Upper lobe of left lung (tissue), 4 donors: Measurements from ENCODE around the gene HOXC5.

Experiments
- EP300 ChIP-seq, 4 donors: sonication (generic); formaldehyde crosslinking; IDR thresholded peaks; one replicate each; pipeline ENCODE4 v1.5.1; 2017; ENCODE audit warnings: antibody characterized with exemption in 4 of 4, control low read depth in 2 of 4
- POLR2A ChIP-seq, 4 donors: fragments of 450-650 bp; IDR thresholded peaks; one replicate each; pipeline ENCODE4 v1.5.1; 2016 to 2017; ENCODE audit warnings: antibody characterized with exemption in 4 of 4, mild to moderate bottlenecking in 2 of 4
- POLR2AphosphoS5 ChIP-seq, 2 donors: sonication (generic); formaldehyde crosslinking; IDR thresholded peaks; one replicate each; pipeline ENCODE4 v1.5.1; 2017; ENCODE audit warnings: antibody characterized with exemption in 2 of 2
- TF ChIP-seq, protein P1 (sequence below), 6 experiments: fragments of 450-650 bp in 4 of 6; fragments of 200-600 bp in 2 of 6; sonication (generic) in 2 of 6; IDR thresholded peaks; one replicate each; pipeline ENCODE4 v1.5.1; 2016 to 2019; ENCODE audit warnings: antibody characterized with exemption in 6 of 6

DNA sequence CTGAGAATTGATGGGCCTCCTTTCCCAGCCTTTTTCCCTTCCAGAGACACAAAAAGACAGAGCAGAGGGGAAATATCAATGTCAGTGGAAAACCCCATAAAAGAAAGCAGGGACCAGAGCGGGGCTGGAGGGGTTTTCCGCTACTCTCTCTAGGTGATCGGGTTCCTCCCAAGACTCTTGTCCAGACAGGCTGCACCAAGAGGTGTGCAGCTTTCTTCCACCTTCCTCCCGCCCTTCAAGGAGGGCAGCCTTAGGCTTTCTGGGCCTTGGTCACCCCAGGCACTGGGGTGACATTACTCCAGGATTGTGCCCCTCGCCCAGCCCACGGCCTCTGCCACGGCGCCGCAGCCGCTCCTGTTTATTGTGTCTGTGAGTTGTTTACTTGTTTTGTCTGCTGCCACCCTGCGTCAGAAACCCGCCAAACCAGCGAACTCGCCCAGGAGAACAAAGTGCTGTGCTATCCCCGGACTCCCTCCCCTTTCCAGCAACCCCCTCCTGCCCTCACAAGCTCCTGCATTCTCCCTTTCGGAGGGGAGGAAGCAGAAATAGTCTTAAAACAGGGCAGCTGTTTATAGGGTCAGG lies 11.3 kb upstream of the HOXC5 start:
- TF ChIP-seq POLR2A (IDR thresholded peaks at IDR 0.05) = no peak
- no peak for TF ChIP-seq EP300 (IDR thresholded peaks at IDR 0.05)
- TF ChIP-seq POLR2AphosphoS5 (IDR thresholded peaks at IDR 0.05) = no peak
- TF ChIP-seq, protein P1, sequence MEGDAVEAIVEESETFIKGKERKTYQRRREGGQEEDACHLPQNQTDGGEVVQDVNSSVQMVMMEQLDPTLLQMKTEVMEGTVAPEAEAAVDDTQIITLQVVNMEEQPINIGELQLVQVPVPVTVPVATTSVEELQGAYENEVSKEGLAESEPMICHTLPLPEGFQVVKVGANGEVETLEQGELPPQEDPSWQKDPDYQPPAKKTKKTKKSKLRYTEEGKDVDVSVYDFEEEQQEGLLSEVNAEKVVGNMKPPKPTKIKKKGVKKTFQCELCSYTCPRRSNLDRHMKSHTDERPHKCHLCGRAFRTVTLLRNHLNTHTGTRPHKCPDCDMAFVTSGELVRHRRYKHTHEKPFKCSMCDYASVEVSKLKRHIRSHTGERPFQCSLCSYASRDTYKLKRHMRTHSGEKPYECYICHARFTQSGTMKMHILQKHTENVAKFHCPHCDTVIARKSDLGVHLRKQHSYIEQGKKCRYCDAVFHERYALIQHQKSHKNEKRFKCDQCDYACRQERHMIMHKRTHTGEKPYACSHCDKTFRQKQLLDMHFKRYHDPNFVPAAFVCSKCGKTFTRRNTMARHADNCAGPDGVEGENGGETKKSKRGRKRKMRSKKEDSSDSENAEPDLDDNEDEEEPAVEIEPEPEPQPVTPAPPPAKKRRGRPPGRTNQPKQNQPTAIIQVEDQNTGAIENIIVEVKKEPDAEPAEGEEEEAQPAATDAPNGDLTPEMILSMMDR (IDR thresholded peaks at IDR 0.05) = no peak
